OCI-LY1 (cell line): ENCODE measurements around the gene DCTN2.

Experiments
- H2AFZ ChIP-seq: fragments of 200-600 bp; sonication (generic), shearing (Covaris generic); 2 replicates; pipeline ENCODE4 v1.6.0; 2014; ENCODE audit warnings: antibody characterized with exemption, mild to moderate bottlenecking, low read length
- H3F3A ChIP-seq: fragments of 200-600 bp; sonication (generic), shearing (Covaris generic); 2 replicates; pipeline ENCODE4 v1.6.0; 2014; ENCODE audit warnings: mild to moderate bottlenecking, antibody characterized with exemption, low read length, moderate library complexity; ENCODE audit not compliant: insufficient read depth
- H3K27ac ChIP-seq: fragments of 200-600 bp; sonication (generic); 2 replicates; pipeline ENCODE4 v1.5.1; 2014; ENCODE audit warnings: low read length, mixed run types, mild to moderate bottlenecking, low read depth; ENCODE audit not compliant: poor library complexity, severe bottlenecking
- H3K27me3 ChIP-seq: fragments of 200-600 bp; sonication (generic); 2 replicates; pipeline ENCODE4 v1.6.0; 2014; ENCODE audit warnings: antibody characterized with exemption, mild to moderate bottlenecking, low read length, moderate library complexity; ENCODE audit not compliant: insufficient read depth
- H3K36me3 ChIP-seq: fragments of 200-600 bp; sonication (generic); 2 replicates; pipeline ENCODE4 v1.6.1; 2014; ENCODE audit warnings: mild to moderate bottlenecking, antibody characterized with exemption, low read length, moderate library complexity, mixed read lengths; ENCODE audit not compliant: insufficient read depth
- H3K4me1 ChIP-seq: fragments of 200-600 bp; sonication (generic); 2 replicates; pipeline ENCODE4 v1.5.1; 2014; ENCODE audit warnings: mild to moderate bottlenecking, low read length, moderate library complexity; ENCODE audit not compliant: insufficient read depth, severe bottlenecking
- H3K4me2 ChIP-seq: fragments of 200-600 bp; sonication (generic), shearing (Covaris generic); 2 replicates; pipeline ENCODE4 v1.6.1; 2014; ENCODE audit warnings: low read length
- H3K4me3 ChIP-seq: fragments of 200-600 bp; sonication (generic); 2 replicates; pipeline ENCODE4 v1.5.1; 2014; ENCODE audit warnings: low read length, low read depth, mild to moderate bottlenecking, mixed read lengths; ENCODE audit not compliant: poor library complexity, severe bottlenecking
- H3K79me2 ChIP-seq: fragments of 200-600 bp; shearing (Covaris generic); 2 replicates; pipeline ENCODE4 v1.6.1; 2016; ENCODE audit warnings: mixed run types, low read length, mixed read lengths; ENCODE audit not compliant: insufficient read depth
- H3K9ac ChIP-seq: fragments of 200-600 bp; sonication (generic), shearing (Covaris generic); 2 replicates; pipeline ENCODE4 v1.6.1; 2014; ENCODE audit warnings: mild to moderate bottlenecking, low read length, mixed read lengths
- H3K9me2 ChIP-seq: fragments of 200-600 bp; sonication (generic), shearing (Covaris generic); 2 replicates; pipeline ENCODE4 v1.6.1; 2014; ENCODE audit warnings: low read depth, mild to moderate bottlenecking, low read length, mixed read lengths
- H3K9me3 ChIP-seq: fragments of 200-600 bp; shearing (Covaris generic); 2 replicates; pipeline ENCODE4 v1.6.1; 2014; ENCODE audit warnings: low read length, mixed read lengths
- H4K20me1 ChIP-seq: fragments of 200-600 bp; sonication (generic), shearing (Covaris generic); 2 replicates; pipeline ENCODE4 v1.6.0; 2016; ENCODE audit warnings: mild to moderate bottlenecking, low read length; ENCODE audit not compliant: insufficient read depth
- CTCF ChIP-seq: fragments of 200-600 bp; sonication (generic), shearing (Covaris generic); IDR thresholded peaks from 2 replicates; pipeline ENCODE4 v1.5.1; 2017; ENCODE audit warnings: mild to moderate bottlenecking, antibody characterized with exemption, low read length, moderate library complexity, mixed read lengths
- EZH2 ChIP-seq: fragments of 200-600 bp; sonication (generic), shearing (Covaris generic); IDR thresholded peaks from 2 replicates; pipeline ENCODE4 v1.8.0; 2017; ENCODE audit warnings: borderline replicate concordance, mixed run types, mild to moderate bottlenecking, antibody characterized with exemption, low read length, moderate library complexity, mixed read lengths

The DCTN2 gene

GRCh38 chr12:57546438-57547287, at the start of gene DCTN2:
Gene DCTN2 (minus strand): TSS chr12:57547192. CDS start chr12:57547063, 129 bp downstream.
- H3K4me1 ChIP-seq, result peaks cover 44% of the 10 kb centered on the region
- H3K9me2 ChIP-seq, result no peaks in the 10 kb centered on the region
- no peaks in the 10 kb centered on the region for H4K20me1 ChIP-seq
- H3K4me2 ChIP-seq, result peak within 1 kb of the TSS; percentile 99
- peak; percentile 34; the same call in 1 of the 2 replicates for TF ChIP-seq CTCF
- TF ChIP-seq EZH2, result no peak
- H3K9me3 ChIP-seq, result no peaks in the 10 kb centered on the region
- peak within 1 kb of the TSS; percentile 95 for H3K4me3 ChIP-seq
- H3K27ac ChIP-seq, result peak within 1 kb of the TSS; percentile 45
- H3K27me3 ChIP-seq, result no peaks in the 10 kb centered on the region
- H3K9ac ChIP-seq, result peak within 1 kb of the TSS; percentile 98
- 0 out of 2 replicates have a peak, but pooled peaks cover 10% of the 10 kb centered on the region for H3K79me2 ChIP-seq
- H3K36me3 ChIP-seq, result peaks cover 20% of the 10 kb centered on the region; the same call in 1 of the 2 replicates
- no peaks in the 10 kb centered on the region for H3F3A ChIP-seq
- peak within 1 kb of the TSS; percentile 99 for H2AFZ ChIP-seq

GRCh38 chr12:57593187-57593586, 46.2 kb upstream of the DCTN2 start:
- no peak overlapping the region for H2AFZ ChIP-seq
- 0 out of 2 replicates have a peak, but pooled peaks cover 6% of the 10 kb centered on the region for H3K79me2 ChIP-seq
- TF ChIP-seq EZH2 (no peak), CTCF (no peak)
- H3K36me3 ChIP-seq, result peaks cover 4% of the 10 kb centered on the region; the same call in 1 of the 2 replicates
- H4K20me1 ChIP-seq, result no peaks in the 10 kb centered on the region
- H3K27ac ChIP-seq, result no peak overlapping the region
- H3K4me3 ChIP-seq, result no peak overlapping the region
- H3K4me1 ChIP-seq, result peaks cover 22% of the 10 kb centered on the region
- H3K4me2 ChIP-seq, result 0 out of 2 replicates have a peak overlapping the region, but pooled peaks have one; percentile 98
- no peak overlapping the region for H3K9ac ChIP-seq
- no peaks in the 10 kb centered on the region for H3K9me2 ChIP-seq
- H3K27me3 ChIP-seq, result no peaks in the 10 kb centered on the region
- no peaks in the 10 kb centered on the region for H3K9me3 ChIP-seq
- no peaks in the 10 kb centered on the region for H3F3A ChIP-seq

GRCh38 chr12:57592551-57593165, 45.7 kb upstream of the DCTN2 start:
- Histone ChIP-seq H3K9ac (no peak overlapping the region), H3K79me2 (0 out of 2 replicates have a peak, but pooled peaks cover 6% of the 10 kb centered on the region), H3K36me3 (peaks cover 4% of the 10 kb centered on the region; the same call in 1 of the 2 replicates), H2AFZ (no peak overlapping the region), H3K4me3 (peak overlapping the region; percentile 95), H3K4me1 (peaks cover 22% of the 10 kb centered on the region), H3K4me2 (peak overlapping the region; percentile 98; the same call in 1 of the 2 replicates), H3K9me3 (no peaks in the 10 kb centered on the region), H3K27ac (no peak overlapping the region), H4K20me1 (no peaks in the 10 kb centered on the region), H3K27me3 (no peaks in the 10 kb centered on the region), H3K9me2 (no peaks in the 10 kb centered on the region), H3F3A (no peaks in the 10 kb centered on the region)
- no peak for TF ChIP-seq CTCF
